C4-2B (cell line): ENCODE results near the gene H1-8.

Experiments
- CTCF ChIP-seq: fragments of 450-650 bp; conservative IDR thresholded peaks from 2 replicates; pipeline ENCODE4 v1.5.1; 2017; ENCODE audit warnings: mild to moderate bottlenecking
- ZFX ChIP-seq: fragments of 450-650 bp; IDR thresholded peaks from 2 replicates; pipeline ENCODE4 v1.6.1; 2017

DNA sequence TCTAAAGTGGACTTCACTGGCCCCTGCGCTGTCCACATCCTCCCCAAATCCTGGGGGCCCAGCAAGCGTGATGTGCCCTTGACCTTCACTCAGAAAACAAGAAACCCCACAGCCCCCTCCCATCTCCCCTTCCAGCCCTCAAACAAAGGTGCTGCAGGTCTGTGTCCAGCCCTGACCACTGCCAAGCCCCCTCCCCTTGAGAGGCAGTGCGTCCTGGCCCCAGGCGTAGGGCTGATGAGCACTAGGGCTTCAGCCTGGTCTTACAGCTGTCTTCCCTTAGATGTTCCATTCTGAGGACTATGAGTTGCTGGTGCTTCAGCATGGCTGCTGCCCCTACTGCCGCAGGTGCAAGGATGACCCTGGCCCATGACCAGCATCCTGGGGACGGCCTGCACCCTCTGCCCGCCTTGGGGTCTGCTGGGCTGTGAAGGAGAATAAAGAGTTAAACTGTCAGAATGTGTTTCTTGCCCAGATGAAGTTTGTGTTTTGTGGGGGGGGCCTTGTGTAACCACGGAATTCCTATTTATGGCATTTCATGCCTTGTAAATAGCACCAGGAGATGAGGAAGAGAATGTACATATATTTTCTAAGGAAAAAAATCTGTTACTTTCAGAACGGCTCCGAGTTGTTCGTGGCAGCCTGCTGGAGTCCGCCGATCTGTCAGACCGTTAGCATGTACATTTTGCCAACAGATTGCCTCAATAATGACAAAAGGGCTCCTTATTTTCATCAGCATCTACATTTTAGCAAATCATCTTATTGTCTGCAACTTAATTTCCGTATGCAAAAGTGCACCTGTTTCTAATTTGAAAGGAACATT, 22.9 kb upstream of the H1-8 start:
- no peak for TF ChIP-seq CTCF
- TF ChIP-seq ZFX: no peak
